NCI-H1048 (cell line): ENCODE results near the gene LENEP.

Experiments
- DNase-seq: peaks from one replicate; lab custom pipeline; 2025; lab: John Stamatoyannopoulos, UW

LENEP gene

DNA sequence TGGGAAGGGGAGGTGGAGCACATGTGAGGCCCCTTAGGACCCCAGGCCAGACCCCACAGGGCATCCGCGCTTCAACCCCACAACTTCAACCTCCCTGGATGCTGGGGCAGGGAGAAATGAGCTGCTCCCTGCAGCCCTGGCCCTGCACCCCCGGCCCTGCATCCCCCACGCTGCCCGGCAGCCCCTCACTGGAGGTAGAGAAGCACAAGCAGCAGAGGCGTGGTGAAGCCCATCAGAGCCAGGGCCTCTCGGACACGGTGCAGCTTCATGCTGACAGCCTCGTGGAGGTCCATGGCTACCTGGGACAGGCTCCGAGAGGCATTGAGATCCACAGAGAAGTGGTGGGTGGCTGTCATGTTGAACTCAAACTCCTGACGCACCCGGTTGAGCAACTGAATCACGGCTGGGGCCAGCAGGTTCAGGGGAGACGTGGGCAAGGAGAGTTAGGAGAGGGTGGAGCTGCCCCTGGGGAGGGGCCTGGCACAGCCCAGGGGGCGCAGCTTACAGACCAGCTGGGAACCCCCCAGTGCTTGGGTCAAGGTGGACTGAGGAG lies 36.9 kb downstream of the LENEP start:
- DNase-seq = no peak

DNA sequence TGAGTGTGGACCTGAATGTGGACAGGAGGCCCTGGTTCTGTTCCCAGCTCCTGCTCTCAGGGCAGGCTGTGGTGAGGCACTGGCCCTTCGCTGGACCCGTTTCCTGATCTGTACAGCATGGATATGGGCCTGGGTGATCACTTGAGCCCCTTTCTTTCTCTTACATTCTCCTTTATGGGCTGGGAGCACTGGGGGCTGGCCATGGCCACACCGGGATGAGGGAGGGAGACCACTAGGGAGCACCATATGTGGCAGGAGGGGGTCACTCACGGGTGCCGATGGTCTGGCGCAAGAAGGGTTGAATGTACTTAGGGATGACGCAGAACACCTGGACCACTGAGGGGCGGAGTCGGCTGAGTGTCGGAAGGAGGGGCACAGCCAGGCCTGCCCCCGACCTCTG lies 37.5 kb downstream of the LENEP start:
- DNase-seq = no peak

DNA sequence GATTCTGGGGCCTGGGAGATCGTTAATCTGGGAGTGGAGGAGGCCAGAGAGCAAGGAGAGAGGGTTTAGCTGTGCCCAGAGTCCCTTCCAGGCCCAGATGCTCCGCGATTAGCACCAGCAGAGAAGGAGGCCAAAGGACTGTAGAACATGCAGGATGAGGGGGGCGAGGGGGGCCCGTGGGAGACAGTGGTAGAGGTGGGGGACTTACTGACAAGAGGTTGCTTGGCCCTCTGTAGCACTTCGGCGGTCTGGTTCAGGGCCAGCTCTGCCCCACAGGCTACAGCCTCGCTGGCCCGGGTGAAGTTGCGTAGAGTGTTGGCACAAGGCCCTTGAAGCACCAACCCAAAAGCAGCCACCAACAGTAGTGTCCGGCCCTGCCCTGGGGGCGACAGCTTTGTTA lies 39.5 kb downstream of the LENEP start:
- no peak for DNase-seq

DNA sequence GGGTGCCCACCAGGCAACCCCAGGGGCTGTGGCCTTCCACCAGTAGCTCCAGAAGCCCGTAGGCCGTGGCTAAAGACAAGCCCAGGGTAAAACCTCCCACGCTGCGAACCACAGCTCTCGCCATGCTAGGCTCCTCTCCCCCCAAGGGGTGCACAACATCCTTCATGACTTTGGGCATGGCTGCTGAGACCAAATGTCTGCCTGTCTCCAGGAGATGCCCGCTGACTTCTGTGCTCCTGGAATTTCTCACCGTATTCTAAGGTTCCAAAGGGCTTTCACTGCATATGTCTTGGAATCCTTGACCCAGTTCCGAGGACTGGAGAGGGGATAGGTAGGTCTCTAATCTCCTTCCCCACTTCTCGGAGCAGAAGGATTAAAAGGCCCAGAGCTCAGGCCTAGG lies 40.1 kb downstream of the LENEP start, which contains the start of the genes DCST1 and DCST2:
DCST1 (plus strand) TSS at position 301 of the 400 bp plus-strand sequence. CDS start 213 bp downstream, outside the sequence.
DCST2 (minus strand) TSS at position 258 of the 400 bp plus-strand sequence; CDS start at position 178, 80 bp downstream.
- DNase-seq = no peak

DNA sequence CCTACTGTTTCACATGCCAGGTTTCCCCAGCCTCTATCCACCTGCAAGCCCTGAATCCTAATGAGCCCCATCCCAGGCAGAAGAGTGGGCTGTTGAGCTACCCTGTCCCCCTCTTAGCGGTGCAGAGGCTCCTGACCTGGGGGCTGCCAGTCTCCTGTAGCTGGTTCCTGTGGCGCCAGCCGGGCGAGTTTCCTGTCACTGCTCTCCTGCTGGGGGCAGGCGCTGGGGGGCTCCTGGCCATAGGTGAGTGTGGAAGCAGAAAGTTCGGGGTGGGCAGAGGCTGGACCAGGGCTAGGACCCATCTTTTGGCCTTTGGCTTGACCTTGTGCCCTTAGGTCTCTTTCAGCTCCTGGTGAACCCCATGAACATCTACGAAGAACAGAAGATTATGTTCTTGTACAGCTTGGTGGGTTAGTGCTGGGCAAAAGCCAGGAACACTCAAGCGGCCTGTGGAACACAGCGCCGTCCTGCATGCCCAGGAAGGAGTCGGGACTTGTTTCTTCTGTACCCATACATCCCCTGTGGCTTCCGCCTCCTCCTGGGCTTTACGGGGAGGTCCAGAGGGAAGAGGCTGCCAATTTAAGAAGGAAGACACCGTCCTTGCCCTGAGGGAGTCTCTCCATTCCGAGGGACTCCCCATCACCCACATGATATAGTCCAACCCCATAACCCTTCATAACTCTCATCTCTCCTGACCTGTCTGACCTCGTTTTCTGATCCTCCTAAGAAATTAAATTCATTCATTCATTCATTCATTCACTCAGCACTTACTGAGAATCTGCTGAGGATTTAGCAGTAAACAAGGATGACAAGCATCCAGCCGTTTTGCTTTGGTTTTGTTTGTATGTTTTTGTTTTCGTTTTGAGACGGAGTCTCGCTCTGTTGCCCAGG lies 41.2 kb downstream of the LENEP start:
- DNase-seq = no peak

DNA sequence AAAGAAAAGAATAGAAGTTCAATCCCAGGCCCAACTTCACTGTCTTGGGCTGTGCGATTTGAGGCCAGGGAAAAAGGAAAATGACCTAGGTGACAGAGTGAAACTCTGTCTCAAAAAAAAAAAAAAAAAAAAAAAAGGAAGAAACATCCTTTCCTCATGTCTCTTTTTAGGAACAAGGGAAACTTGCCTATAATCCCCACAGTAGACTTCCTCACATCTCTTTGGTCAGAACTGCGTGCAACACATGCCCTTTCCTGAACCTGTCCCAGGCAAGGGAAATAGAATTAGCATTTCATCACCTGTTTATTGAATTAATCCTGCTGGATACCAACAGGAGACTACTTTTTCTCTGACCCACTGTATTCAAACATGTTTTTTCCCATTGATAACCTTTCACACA lies 42.5 kb downstream of the LENEP start:
- no peak for DNase-seq

DNA sequence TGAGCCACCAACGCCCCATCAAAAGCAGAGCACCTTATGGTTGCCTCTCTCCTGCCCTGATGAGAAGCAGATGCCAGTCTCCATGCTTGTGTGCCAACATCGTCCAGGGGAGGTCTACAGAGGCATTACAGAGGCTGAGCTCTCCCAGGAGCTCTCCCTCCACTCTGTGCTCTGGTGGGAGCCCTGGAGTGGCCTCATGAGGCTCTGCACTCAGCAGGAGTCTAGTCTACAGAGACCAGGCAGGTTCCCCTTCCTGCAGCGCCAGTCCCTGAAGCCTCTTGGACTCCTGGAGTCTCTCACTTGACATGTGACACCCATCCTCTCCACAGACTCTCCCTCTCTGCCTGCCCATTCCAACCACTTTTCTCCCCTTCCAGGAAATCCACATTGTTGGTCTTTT lies 43.7 kb downstream of the LENEP start:
- no peak for DNase-seq

DNA sequence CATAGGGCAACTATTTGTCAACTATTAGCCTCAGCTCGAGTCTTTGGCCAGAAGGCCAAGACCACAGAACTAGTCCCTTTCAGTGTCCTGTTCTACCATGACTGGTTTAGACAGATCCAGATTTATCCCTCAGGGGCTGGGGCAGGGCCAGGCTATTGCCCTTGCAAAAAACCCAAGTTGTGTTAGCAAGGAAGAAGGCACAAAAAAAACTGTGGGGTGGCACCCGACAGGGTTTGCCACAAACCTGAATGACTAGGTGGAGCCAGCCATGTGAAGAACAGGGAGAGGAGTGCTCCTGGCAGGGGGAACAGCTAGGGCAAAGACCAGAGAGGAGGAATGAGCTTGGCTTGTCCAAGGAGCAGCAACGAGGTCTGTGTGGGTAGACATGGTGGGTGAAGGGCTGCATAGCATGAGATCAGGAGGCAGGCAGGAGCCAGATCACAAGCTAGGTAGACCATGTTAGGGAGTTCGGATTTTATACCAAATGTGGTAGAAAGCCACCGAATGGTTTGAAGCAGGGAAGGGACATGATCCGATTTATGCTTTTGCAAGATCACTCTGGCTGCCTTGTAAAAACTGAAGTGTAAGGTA lies 44.6 kb downstream of the LENEP start:
- no peak for DNase-seq

DNA sequence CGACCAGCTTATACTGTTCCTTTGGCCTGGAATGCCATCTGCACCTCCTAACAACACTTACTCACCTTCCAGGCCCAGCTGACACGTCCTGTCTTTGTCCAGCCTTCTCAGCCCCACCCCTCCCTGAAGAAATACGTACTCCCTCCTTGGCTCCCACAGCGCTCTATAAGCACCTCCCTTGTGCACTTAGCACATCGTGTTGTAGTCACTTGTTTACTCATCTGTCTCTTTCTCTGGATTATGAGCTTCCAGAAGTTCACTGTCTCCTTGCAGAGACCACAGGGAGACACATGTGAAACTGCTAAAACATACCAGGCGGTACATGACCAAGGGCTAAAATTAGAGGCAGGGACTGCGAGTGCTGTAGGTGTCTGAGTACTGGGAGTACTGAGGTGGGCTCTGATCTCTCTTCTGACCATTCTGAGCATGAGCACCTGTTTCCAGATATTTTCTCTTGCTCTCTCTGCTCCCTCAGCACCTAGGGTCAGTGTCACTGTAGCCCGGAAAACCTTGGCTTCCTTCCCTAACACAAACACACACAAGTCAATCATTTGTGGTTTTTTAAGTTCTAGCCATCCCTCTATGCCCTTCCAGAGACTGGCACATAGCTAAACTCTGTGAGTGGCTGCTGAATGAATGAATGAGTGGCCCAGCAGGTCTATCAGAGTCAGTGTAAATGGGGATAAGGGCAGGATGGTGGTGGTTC lies 45.4 kb downstream of the LENEP start:
- DNase-seq = no peak

DNA sequence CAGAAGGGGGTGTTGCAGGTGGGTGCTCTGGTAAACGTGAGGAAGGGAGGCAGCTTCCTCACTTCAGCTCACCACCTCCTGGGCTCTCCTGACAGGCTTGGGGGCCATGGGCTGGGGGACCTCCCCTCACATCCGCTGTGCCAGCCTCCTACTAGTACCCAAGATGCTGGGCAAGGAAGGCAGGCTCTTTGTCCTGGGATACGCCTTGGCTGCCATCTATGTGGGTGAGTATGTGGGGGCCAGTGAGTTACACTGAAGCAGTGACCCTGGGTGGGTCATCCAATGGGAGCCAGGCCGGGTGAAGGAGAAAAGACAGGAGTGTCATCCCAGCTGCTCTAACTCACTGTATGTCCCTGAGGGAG lies 45.9 kb downstream of the LENEP start:
- no peak for DNase-seq

DNA sequence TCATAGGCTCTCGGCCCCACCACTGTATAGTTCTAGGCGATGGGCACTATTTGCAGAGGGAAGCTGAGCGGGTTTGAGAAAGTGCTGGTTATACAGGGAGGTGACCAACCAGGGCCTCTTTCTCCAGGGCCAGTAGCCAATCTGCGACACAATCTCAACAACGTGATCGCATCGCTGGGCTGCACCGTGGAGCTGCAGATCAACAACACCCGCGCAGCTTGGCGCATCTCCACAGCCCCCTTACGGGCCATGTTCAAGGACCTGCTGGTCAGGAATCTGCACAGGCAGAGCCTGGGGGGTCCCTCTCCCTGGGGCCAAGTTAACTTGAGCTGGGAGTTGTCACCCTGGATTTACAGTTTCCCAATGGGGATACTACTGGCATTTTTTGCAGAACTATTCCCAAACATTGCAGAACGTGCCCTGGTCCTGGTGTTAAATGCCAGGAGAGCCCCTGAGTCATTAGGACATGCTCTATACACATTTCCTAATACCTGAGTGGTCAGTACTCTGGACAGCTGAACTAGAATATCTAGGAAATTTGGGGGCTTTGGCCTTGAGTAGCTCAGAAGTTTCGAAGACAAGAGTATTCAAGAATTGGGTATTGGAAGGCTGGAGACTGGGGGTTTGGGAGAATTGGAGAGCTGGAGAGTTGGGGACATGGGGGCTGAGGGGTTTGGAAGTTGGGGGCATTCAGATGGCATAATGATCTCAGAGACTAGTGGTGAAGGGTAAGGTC lies 47.1 kb downstream of the LENEP start:
- no peak for DNase-seq

DNA sequence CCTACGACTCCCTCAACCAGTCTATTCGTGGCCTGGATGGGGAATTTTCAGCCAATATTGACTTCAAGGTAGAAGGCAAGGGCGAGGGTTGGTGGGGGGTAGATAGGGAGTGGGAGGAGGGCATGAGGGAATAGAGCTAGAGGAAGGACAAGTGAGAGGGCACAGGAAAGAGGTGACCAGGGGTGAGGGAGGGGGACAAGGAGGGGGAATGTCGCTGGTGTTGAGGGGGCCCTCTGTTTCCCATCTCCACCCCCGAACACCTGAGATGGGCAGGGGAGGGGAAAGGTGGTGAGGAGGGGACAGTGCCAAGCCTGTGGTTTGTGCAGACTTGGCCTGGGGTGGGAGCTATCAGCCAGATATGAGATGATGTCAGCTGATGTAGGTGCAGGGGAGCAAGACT lies 49.4 kb downstream of the LENEP start:
- no peak for DNase-seq

DNA sequence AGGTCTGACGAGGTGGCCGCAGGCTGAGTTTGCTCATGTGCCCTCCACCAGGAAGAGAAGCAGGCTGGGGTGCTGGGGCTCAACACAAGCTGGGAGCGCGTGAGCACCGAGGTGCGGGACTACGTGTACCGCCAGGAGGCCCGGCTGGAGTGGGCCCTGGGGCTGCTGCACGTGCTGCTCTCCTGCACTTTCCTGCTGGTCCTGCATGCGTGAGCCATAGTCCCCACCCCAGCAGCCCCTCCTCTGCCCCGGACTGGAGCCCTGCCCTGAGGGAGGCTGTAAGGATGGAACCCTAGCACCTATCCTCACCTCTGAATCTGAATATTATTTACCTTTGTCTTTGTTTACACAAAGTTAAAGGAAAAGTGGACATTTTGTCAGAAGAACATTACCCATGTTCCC lies 49.9 kb downstream of the LENEP start:
- DNase-seq = no peak

DNA sequence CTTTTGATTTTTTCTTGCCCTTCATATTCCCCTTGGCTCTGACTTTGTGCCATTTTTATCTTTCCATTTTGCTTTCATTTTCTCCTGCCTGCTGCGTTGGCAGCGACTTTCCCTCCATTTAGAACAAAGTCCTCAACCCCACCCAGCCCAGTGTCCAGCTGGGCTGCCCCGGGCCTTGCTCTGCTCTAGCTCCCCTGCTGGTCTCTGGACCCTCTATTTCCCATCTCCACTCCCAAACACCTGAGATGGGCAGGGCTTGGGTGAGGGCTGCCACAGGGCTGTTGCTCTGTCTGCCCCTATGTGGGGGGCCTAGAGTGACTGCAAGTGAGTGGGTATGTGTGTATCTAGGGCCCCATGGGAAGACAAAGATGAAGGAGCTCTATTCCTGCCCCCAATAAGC lies 50.4 kb downstream of the LENEP start:
- no peak for DNase-seq
